Adrenal gland (tissue), 5 donors: Measurements from ENCODE around the gene RAB27B.

Experiments used
- CTCF ChIP-seq, 6 experiments: fragments of 450-650 bp in 4 of 6; fragments of 200-600 bp in 2 of 6; sonication (generic) in 1 of 6; IDR thresholded peaks; 1 replicate in 5 of 6; 2 replicates in 1 of 6; pipeline versions ENCODE4 v1.5.1 to v1.8.0; 2016 to 2021; ENCODE audit warnings: antibody characterized with exemption in 6 of 6, mild to moderate bottlenecking in 2 of 6, moderate library complexity in 1 of 6
- POLR2A ChIP-seq, 2 donors: fragments of 450-650 bp; IDR thresholded peaks; one replicate each; pipeline ENCODE4 v1.6.1; 2017; ENCODE audit warnings: antibody characterized with exemption in 2 of 2, mild to moderate bottlenecking in 2 of 2, moderate library complexity in 1 of 2
- donor health status: DM: no; HTN: no; CAD: no.

- no peak for TF ChIP-seq CTCF (IDR thresholded peaks at IDR 0.05)
- TF ChIP-seq POLR2A (IDR thresholded peaks at IDR 0.05), result no peak
Observed at GRCh38 chr18:54802178-54802577, 26.1 kb upstream of the RAB27B start.
